Breast epithelium (tissue), 3 donors: ENCODE data around the gene PSMB1.
A peak's percentile ranks its signal among the peaks of the same experiment; 100 is the strongest.

Source experiments
- CTCF ChIP-seq, 3 donors: fragments of 450-650 bp; IDR thresholded peaks; one replicate each; pipeline ENCODE4 v1.5.1; 2016 to 2017; ENCODE audit warnings: antibody characterized with exemption in 3 of 3, mild to moderate bottlenecking in 3 of 3, moderate library complexity in 3 of 3
- POLR2AphosphoS5 ChIP-seq, 3 donors: sonication (generic); formaldehyde crosslinking; IDR thresholded peaks; one replicate each; pipeline ENCODE4 v1.6.1; 2017; ENCODE audit warnings: antibody characterized with exemption in 3 of 3

- peak; percentile 39 to 81 (median 54) for TF ChIP-seq CTCF (IDR thresholded peaks at IDR 0.05)
- TF ChIP-seq POLR2AphosphoS5 (IDR thresholded peaks at IDR 0.05): no peak
Measured at GRCh38 chr6:170529839-170530469, 23.2 kb downstream of the PSMB1 start.
